Measurements from ENCODE around the gene CCL2.

CCL2 gene

GRCh38 chr17:34241062-34241461 is 14.0 kb upstream of the CCL2 start:
- DNase-seq (ENCODE audit: low read depth, low spot score), result no peak

DNA sequence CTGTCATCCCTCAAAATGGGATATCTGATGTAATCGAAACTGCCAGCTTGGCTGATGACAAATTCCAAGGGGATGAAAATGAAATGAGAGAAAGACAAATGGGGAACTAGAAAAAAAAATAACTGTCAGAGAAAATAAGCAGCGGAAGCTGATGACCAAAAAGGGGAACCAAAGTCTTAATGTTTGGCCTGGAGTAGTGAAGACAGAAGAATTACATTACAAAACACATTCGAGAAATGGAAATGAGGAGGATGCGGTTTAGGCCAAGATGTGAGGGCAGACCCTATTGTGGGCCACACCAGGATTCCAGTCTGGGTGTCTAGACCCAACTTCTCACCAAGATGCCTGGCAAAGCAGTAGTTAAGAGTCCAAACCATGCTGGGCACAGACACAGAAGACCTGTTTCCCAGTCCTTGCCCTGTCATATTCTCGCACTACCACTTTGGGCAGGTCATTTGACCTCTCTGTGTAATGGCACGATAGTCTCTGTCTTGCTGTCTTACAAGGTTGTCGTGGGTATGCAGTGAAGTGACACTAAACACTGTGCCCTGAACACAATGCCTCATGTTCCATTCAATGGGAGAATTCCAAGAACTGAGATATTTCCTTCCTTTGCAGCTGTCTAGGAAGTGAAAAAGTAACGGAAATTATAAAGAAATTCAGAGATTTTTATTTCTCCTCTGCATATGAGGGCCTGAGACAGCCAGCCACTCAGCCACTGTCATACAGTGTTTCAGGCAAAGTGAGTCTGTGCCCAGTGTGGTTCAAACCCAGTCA is 12.3 kb upstream of the CCL2 start:
- no peak for DNase-seq (ENCODE audit: low read depth, low spot score)

GRCh38 chr17:34243364-34244320 is 11.4 kb upstream of the CCL2 start:
- no peak for DNase-seq (ENCODE audit: low read depth, low spot score)

GRCh38 chr17:34245351-34245905 is 9.7 kb upstream of the CCL2 start:
- no peak for DNase-seq (ENCODE audit: low read depth, low spot score)

GRCh38 chr17:34246446-34246845 is 8.6 kb upstream of the CCL2 start:
- DNase-seq (ENCODE audit: low read depth, low spot score), result no peak

DNA sequence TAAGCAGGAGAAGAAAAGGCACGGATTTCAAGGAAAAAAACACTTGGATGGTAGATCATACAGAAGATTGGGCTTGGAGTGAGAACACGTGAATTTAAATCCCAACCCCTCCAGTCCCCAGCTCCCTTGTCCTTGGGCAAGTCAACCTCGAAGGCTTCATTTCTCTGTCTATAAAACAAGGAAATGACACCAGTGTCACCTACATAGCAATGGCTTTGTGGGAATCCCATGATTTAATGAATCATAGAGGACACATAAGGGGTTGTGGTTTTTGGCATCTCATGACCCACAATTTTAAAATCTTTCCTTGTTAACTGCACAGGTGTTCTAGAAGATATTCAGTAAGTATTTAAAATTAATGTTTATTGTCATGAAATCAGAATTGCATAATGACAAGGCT is 8.2 kb upstream of the CCL2 start:
- DNase-seq (ENCODE audit: low read depth, low spot score), result no peak

GRCh38 chr17:34248511-34249024 is 6.5 kb upstream of the CCL2 start:
- no peak for DNase-seq (ENCODE audit: low read depth, low spot score)

- DNase-seq (ENCODE audit: low read depth, low spot score), result no peak
Measured at GRCh38 chr17:34249061-34249460, 6.0 kb upstream of the CCL2 start.

DNA sequence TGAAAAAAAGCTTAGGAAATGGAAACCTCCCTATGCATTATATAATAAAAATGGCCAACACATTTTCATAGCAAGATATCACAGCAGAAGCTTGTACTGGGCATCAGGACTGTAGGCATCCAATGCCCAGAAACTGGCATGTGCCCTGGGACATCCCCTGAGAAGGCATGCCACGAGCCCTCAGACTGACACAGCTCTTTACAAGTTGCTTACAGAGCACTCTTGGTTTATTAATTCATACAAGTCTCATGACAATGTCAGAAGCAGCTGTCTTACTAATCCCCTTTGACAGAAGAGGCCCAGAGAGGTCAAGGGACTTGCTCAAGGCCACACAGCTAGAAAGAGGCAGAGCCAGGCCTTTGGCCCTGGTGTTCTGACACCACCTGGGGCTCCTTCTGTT is 5.6 kb upstream of the CCL2 start:
- DNase-seq (ENCODE audit: low read depth, low spot score), result no peak

DNA sequence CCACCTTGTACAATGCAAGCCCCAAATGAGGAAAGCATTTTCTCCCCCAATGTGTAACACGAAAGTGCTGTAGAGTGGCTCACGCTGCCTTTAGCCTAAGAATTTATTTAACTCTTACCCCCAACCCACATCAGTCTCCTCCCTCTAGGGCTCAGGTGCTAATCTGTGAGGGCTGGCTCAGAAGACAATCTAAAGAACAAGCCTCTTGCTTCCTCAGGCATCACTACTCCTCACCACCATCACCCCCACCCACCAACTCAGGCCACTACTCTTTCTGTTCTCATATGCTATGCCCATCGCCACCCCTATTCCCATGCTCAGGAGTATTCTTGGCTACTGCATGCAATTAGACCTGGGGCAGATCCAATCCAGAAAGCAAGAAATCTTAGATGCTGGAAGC is 3.9 kb upstream of the CCL2 start:
- no peak for DNase-seq (ENCODE audit: low read depth, low spot score)

DNA sequence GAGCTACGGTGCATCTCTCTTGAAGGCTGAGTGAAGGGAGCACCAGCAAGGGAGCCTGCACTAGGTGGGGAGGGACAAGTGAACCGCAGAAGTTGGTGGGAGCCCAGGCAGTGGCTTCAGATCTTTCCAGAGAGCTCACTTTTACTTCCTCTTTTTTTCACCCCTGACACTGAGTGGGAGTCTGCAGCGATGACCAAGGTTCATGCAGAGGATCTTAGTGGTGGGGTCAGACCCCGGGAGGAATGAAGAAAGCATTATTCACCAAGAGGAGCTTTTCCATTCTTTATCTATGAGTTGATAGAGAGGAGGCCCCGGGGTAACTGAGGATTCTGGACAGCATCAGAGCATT is 3.0 kb upstream of the CCL2 start:
- DNase-seq (ENCODE audit: low read depth, low spot score), result no peak

DNA sequence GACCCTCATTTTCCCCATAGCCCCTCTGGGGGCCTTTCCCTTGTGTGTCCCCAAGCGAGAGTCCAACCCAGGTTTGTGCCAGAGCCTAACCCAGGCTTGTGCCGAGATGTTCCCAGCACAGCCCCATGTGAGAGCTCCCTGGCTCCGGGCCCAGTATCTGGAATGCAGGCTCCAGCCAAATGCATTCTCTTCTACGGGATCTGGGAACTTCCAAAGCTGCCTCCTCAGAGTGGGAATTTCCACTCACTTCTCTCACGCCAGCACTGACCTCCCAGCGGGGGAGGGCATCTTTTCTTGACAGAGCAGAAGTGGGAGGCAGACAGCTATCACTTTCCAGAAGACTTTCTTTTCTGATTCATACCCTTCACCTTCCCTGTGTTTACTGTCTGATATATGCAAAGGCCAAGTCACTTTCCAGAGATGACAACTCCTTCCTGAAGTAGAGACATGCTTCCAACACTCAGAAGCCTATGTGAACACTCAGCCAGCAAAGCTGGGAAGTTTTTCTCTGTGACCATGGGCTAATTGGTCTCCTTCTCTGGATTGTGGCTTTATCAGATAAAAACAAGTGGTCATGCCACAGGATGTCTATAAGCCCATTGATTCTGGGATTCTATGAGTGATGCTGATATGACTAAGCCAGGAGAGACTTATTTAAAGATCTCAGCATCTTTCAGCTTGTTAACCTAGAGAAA is 2.5 kb upstream of the CCL2 start:
- DNase-seq (ENCODE audit: low read depth, low spot score), result peak; percentile 68

DNA sequence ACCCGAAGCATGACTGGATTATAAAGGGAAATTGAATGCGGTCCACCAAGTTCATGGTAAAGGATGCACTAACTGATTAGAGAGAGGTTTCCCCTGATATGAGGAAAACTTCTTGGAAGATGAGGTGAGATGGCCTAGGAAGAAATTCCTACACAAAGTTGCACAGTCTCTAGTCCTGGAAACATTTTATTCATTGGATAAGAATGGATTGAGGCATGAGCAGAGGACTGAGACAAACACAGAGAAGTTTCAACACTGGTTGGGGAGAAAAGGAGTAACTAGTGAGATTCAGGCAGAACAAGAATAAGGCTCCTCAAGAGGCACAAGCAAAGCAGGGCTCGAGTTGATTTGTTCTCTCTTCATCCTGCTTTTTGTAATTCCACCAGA is 2.0 kb upstream of the CCL2 start:
- DNase-seq (ENCODE audit: low read depth, low spot score), result no peak

GRCh38 chr17:34254146-34254545 is 939 bp upstream of the CCL2 start:
- DNase-seq (ENCODE audit: low read depth, low spot score), result no peak

GRCh38 chr17:34255381-34255732 is 272 bp downstream of the CCL2 start:
- no peak for DNase-seq (ENCODE audit: low read depth, low spot score)

DNA sequence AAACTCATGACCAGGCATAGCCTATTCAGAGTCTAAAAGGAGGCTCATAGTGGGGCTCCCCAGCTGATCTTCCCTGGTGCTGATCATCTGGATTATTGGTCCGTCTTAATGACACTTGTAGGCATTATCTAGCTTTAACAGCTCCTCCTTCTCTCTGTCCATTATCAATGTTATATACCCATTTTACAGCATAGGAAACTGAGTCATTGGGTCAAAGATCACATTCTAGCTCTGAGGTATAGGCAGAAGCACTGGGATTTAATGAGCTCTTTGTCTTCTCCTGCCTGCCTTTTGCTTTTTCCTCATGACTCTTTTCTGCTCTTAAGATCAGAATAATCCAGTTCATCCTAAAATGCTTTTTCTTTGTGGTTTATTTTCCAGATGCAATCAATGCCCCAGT is 756 bp downstream of the CCL2 start:
- no peak for DNase-seq (ENCODE audit: low read depth, low spot score)

DNA sequence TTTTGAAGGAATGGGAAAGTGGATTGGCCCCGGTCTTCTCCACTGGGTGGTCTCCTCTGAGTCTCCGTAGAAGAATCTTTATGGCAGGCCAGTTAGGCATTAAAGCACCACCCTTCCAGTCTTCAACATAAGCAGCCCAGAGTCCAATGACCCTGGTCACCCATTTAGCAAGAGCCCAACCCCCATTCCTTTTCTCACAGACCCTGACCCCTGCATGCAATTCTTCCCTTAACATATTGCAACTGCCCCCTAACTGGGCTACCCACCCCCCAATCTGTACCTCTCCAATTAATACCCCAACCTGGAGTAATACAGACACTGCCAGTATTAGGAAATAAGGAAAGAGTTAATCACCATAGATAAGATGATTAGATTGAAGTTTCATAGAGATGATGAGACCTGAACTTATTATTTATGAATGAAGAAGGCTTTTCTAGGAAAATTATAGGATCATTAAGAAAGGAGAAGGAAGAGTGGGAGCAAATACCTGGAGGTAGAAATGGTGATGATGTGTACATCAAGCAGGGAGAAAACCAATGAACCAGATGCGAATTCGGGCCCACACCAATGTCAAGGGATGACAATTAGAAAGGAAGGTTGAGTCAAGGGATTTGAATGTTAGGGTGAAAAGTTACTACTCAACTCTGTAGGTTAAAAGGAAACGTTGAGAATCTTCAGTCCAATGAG is 2.4 kb downstream of the CCL2 start:
- no peak for DNase-seq (ENCODE audit: low read depth, low spot score)

DNA sequence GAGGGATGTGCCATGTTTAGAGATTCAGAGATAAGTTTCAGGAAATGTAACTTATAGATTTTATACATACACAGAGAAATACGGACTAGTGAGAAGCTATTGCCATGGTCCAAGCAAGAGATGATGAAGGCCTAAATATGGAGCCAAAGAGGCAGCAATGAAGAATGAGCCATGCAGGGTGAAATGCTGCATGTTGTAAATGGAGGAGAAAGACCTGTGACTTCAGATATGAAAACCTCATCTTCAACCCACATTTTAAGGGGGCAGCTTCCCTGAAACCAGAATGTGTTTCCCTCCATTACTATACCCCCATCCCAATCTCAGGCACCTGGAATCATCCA is 2.9 kb downstream of the CCL2 start:
- no peak for DNase-seq (ENCODE audit: low read depth, low spot score)

DNA sequence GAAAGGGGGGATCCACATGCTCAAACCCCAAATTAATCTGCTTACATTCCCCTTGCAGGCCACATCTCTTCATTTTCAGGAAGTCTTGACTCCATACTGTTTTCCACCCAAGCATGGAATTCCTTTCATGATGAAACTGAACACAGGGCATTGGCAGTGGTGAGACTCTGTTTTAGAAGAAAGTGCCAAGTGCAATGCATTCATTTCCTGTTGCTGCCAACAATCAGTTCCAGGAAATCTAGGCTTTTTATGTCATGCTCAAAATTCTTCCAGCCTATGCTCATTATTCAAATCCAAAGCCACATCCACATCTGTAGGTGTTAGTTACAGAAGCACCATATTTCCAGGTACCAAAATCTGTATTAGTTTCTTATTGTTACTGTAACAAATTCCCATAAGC is 4.1 kb downstream of the CCL2 start:
- DNase-seq (ENCODE audit: low read depth, low spot score), result no peak

- no peak for DNase-seq (ENCODE audit: low read depth, low spot score)
Measured at GRCh38 chr17:34260861-34261260, 5.8 kb downstream of the CCL2 start.

DNA sequence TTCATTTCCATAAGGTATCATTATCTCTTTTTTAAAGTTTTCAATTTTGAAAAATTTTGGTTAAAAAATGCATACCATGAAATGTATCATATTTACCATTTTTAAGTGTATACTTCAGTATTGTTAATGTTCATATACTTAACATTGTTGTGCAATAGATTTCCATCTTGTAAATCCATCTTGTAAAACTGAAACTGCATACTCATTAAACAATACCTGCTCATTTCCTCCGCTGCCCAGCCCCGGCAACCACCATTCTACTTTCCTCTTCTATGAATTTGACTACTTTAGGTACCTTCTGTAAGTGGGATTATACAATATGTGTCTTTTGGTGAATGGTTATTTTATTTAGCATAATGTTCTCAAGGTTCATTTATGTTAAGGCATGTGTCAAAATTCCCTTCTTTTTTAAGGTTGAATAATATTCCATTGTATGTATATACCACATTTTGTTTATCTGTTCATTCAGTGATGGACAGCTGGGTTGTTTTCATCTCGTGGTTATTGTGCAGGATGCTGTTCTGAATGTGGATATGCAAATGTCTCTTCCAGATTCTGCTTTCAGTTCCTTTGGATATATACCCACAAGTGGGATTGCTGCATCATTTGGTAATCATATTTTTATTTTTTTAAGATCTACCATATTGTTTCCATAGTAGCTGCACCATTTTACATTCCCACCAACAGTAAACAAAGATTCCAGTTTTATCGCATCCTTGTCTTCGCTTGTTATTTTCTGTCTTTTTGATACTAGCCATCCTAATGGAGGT is 6.7 kb downstream of the CCL2 start:
- DNase-seq (ENCODE audit: low read depth, low spot score), result no peak
